HCT116 (cell line): ENCODE results near the gene METTL17.

Source experiments
- ELF1 ChIP-seq: IDR thresholded peaks from 2 replicates; pipeline ENCODE4 v1.6.1; 2012; ENCODE audit warnings: low read depth, borderline replicate concordance
- EZH2 ChIP-seq: fragments of 200-600 bp; sonication (generic); IDR thresholded peaks from 2 replicates; pipeline ENCODE4 v1.6.1; 2017; ENCODE audit warnings: antibody characterized with exemption, mixed run types
- FOSL1 ChIP-seq: IDR thresholded peaks from 2 replicates; pipeline ENCODE4 v1.6.1; 2012; ENCODE audit warnings: low read depth
- POLR2A ChIP-seq: IDR thresholded peaks from 2 replicates; pipeline ENCODE4 v1.7.0; 2011; ENCODE audit warnings: borderline replicate concordance; ENCODE audit not compliant: insufficient read depth, insufficient read length; ENCODE audit errors: extremely low read depth
- POLR2AphosphoS5 ChIP-seq: IDR thresholded peaks from 2 replicates; pipeline ENCODE4 v1.6.1; 2011; ENCODE audit warnings: mild to moderate bottlenecking, low read depth, low read length, moderate library complexity
- SIN3A ChIP-seq: IDR thresholded peaks from 2 replicates; pipeline ENCODE4 v1.6.1; 2012; ENCODE audit warnings: low read depth
- SP1 ChIP-seq: IDR thresholded peaks from 2 replicates; pipeline ENCODE4 v1.6.1; 2012; ENCODE audit warnings: low read depth
- TCF7L2 ChIP-seq: IDR thresholded peaks from 2 replicates; pipeline ENCODE4 v1.7.0; 2011; ENCODE audit warnings: borderline replicate concordance, inconsistent platforms; ENCODE audit not compliant: insufficient read depth, insufficient read length; ENCODE audit errors: extremely low read depth
- ZBTB33 ChIP-seq: IDR thresholded peaks from 2 replicates; pipeline ENCODE4 v1.6.1; 2011; ENCODE audit warnings: mild to moderate bottlenecking, low read length, moderate library complexity; ENCODE audit not compliant: insufficient replicate concordance; ENCODE audit errors: extremely low read depth
- ZFX ChIP-seq: fragments of 450-650 bp; IDR thresholded peaks from 2 replicates; pipeline ENCODE4 v1.6.1; 2017
- ZNF274 ChIP-seq: fragments of 200-500 bp; sonication (Bioruptor generic); IDR thresholded peaks from 2 replicates; pipeline ENCODE4 v1.6.1; 2014; ENCODE audit warnings: mild to moderate bottlenecking, low read depth, low read length, inconsistent platforms
- TF ChIP-seq, protein P1 (sequence below), 3 experiments: fragments of 200-600 bp in 1 of 3; sonication (generic) in 1 of 3; IDR thresholded peaks in 2 of 3; conservative IDR thresholded peaks in 1 of 3; 2 replicates each; pipeline ENCODE4 v1.5.1; 2012 to 2017; ENCODE audit warnings: low read depth in 2 of 3, low read length in 2 of 3, antibody characterized with exemption in 1 of 3, borderline replicate concordance in 1 of 3, control low read depth in 1 of 3, mild to moderate bottlenecking in 1 of 3, mixed read lengths in 1 of 3, mixed run types in 1 of 3, moderate library complexity in 1 of 3; ENCODE audit not compliant: insufficient read depth in 1 of 3
- TF ChIP-seq, protein P2 (sequence below): IDR thresholded peaks from 2 replicates; pipeline ENCODE4 v1.6.1; 2012
- TF ChIP-seq, protein P3 (sequence below): IDR thresholded peaks from 2 replicates; pipeline ENCODE4 v1.6.1; 2012

GRCh38 chr14:21036751-21037150 is 47.0 kb downstream of the METTL17 start:
- TF ChIP-seq, protein P1, sequence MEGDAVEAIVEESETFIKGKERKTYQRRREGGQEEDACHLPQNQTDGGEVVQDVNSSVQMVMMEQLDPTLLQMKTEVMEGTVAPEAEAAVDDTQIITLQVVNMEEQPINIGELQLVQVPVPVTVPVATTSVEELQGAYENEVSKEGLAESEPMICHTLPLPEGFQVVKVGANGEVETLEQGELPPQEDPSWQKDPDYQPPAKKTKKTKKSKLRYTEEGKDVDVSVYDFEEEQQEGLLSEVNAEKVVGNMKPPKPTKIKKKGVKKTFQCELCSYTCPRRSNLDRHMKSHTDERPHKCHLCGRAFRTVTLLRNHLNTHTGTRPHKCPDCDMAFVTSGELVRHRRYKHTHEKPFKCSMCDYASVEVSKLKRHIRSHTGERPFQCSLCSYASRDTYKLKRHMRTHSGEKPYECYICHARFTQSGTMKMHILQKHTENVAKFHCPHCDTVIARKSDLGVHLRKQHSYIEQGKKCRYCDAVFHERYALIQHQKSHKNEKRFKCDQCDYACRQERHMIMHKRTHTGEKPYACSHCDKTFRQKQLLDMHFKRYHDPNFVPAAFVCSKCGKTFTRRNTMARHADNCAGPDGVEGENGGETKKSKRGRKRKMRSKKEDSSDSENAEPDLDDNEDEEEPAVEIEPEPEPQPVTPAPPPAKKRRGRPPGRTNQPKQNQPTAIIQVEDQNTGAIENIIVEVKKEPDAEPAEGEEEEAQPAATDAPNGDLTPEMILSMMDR (IDR thresholded peaks at IDR 0.05 in 2 of 3, conservative IDR thresholded peaks at IDR 0.05 in 1 of 3; ENCODE audit: borderline replicate concordance in 1 of 3, insufficient read depth in 1 of 3, low read depth in 2 of 3, low read length in 2 of 3), result no peak
- TF ChIP-seq ZFX, result no peak
- TF ChIP-seq ZBTB33, result no peak
- TF ChIP-seq SIN3A, result no peak
- TF ChIP-seq FOSL1, result no peak
- TF ChIP-seq, protein P2, sequence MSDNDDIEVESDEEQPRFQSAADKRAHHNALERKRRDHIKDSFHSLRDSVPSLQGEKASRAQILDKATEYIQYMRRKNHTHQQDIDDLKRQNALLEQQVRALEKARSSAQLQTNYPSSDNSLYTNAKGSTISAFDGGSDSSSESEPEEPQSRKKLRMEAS, result no peak
- no peak for TF ChIP-seq POLR2AphosphoS5
- no peak for TF ChIP-seq EZH2
- TF ChIP-seq, protein P3, sequence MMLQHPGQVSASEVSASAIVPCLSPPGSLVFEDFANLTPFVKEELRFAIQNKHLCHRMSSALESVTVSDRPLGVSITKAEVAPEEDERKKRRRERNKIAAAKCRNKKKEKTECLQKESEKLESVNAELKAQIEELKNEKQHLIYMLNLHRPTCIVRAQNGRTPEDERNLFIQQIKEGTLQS, result no peak
- no peak for TF ChIP-seq ELF1
- no peak for TF ChIP-seq POLR2A
- no peak for TF ChIP-seq ZNF274
- TF ChIP-seq TCF7L2, result no peak
- TF ChIP-seq SP1, result no peak
